ENCODE measurements around the gene TMEM132D. TPM values are rescaled to one million over a fixed set of nuclear protein-coding genes. Genes with fewer than 3 reads are reported as not detected.

Gene TMEM132D
- total RNA-seq = not detected in 2 replicates

DNA sequence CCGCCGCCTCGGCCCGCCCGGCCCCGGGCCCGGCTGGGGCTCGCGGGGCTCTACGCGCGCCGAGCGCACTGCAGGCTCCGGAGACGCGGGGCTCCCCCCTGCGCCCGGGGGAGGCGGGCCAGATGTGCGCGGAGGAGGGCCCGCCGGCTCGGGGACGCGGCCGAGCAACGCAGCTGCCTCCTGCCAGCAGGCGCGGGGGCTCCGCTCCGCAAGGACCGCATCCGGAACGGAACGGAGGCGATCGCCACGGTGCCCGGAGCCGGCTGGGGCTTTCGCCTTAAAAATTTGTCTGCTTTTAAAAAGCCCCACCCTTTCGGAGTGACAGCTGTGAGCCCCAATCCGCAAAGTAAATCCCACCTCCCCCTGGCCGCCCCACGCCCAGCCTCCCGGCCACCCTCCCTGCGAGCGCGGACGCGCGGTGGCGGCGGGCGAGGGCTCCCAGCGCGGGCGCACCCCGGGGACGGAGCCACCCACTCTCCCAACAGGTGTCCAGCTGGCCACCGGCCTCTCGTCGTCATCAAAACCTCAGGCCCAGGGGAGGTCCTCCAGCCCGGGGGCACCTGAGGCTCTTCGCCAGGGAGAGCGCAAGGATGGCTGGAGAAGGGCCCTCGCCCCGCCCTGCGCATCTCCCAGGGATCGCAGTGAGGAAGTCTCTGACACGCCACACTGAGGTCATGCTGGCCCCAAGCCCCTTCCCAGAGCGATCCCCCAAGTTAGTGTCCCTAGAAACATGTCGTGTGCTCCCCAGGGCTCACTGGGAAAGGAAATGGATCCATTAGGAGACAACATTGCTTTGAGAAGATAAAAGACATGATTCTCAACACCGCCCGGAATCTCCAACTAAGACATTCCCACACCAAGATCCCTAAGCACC is at the start of gene TMEM132D:
Gene TMEM132D (minus strand): TSS at position 70 of the 874 bp plus-strand sequence.

Measured in aortic smooth muscle cell (primary cell).